ENCODE data around the gene PFN3. TPM values are rescaled to one million over a fixed set of nuclear protein-coding genes. Genes with fewer than 3 reads are reported as not detected.

The PFN3 gene
- total and polyA plus RNA-seq, 2 of the 13 experiments (the other 11 are each of a cell fraction or from before 2014, with no cell fraction given), result not detected

DNA sequence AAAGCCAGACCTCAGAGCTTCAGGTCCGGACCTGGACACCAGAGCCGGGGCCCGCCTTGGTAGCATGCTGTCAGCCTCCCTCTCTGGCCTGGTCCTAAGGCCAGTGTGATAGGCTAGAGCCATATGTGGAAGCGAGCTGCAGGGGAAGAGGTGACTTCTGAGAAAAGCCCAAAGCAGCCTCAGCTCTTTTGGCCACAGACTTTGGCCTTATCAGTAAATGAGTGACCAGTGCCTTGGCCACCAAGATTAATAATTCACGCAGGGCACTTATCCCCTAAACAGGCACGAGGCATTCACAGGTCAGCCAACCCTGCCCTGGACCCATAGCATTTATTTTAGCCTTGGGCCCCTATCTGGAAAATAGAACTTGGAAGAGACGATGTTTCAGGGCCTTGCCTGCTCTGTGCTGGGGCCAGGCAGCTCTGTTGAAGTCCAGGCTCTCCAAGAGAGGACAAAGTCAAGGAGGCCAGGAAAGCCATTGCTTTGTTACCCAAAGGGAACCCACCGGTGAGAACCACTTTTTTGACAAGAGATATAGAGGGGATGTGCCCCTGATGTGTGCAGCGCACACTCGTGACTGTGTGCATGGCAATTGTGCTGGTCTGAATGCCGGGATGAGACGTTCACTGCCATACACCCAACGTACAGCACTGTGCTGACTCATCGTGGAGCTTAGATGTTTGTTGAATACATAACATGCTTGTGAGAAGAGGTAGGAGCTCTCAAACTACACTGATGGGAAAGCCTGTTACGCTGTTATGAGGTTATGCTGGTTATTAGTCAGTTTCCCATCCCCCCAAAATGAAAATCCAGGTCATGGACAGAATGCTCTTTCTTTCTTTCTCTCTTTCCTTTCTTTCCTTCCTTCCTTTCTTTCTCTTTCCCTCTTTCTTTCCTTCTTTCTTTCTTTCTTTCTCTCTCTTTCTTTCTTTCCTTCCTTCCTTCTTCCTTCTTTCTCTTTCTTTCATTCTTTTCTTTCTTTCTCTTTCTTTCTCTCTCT lies 21.3 kb downstream of the PFN3 start (continued):
- no peak for TF ChIP-seq ARHGAP35 (CRISPR knock-in tag; IDR thresholded peaks at IDR 0.05; ENCODE audit: borderline replicate concordance)
- no peak; the same call in 1 of the 2 replicates for TF ChIP-seq RAD51 (IDR thresholded peaks at IDR 0.05; ENCODE audit: borderline replicate concordance)
- TF ChIP-seq NONO (IDR thresholded peaks at IDR 0.05), result no peak
- peak; percentile 83 for TF ChIP-seq NONO (CRISPR knock-in tag; conservative IDR thresholded peaks at IDR 0.05)
- TF ChIP-seq, protein P1, sequence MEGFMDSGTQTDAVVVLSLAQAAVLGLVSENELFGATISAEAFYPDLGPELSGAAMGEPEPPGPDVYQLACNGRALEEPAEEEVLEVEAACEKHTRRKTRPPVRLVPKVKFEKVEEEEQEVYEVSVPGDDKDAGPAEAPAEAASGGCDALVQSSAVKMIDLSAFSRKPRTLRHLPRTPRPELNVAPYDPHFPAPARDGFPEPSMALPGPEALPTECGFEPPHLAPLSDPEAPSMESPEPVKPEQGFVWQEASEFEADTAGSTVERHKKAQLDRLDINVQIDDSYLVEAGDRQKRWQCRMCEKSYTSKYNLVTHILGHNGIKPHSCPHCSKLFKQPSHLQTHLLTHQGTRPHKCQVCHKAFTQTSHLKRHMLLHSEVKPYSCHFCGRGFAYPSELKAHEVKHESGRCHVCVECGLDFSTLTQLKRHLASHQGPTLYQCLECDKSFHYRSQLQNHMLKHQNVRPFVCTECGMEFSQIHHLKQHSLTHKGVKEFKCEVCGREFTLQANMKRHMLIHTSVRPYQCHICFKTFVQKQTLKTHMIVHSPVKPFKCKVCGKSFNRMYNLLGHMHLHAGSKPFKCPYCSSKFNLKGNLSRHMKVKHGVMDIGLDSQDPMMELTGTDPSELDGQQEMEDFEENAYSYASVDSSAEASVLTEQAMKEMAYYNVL (CRISPR knock-in tag; IDR thresholded peaks at IDR 0.05; ENCODE audit: borderline replicate concordance), result peak; percentile 74; the same call in 1 of the 2 replicates
- peak; percentile 69 for TF ChIP-seq TBX2 (CRISPR knock-in tag; IDR thresholded peaks at IDR 0.05; ENCODE audit: borderline replicate concordance)
- TF ChIP-seq ZNF350 (CRISPR knock-in tag; IDR thresholded peaks at IDR 0.05; ENCODE audit: borderline replicate concordance, low read depth), result peak; percentile 85
- TF ChIP-seq GABPA (IDR thresholded peaks at IDR 0.05; ENCODE audit: low read depth, low read length), result no peak
- peak; percentile 58 for TF ChIP-seq GABPA (CRISPR knock-in tag; IDR thresholded peaks at IDR 0.05; ENCODE audit: low read depth)
- peak; percentile 83 for TF ChIP-seq SSRP1 (CRISPR knock-in tag; IDR thresholded peaks at IDR 0.05)
- TF ChIP-seq, protein P2, sequence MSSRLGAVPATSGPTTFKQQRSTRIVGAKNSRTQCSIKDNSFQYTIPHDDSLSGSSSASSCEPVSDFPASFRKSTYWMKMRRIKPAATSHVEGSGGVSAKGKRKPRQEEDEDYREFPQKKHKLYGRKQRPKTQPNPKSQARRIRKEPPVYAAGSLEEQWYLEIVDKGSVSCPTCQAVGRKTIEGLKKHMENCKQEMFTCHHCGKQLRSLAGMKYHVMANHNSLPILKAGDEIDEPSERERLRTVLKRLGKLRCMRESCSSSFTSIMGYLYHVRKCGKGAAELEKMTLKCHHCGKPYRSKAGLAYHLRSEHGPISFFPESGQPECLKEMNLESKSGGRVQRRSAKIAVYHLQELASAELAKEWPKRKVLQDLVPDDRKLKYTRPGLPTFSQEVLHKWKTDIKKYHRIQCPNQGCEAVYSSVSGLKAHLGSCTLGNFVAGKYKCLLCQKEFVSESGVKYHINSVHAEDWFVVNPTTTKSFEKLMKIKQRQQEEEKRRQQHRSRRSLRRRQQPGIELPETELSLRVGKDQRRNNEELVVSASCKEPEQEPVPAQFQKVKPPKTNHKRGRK (CRISPR knock-in tag; IDR thresholded peaks at IDR 0.05), result peak; percentile 98
- TF ChIP-seq FOXM1 (CRISPR knock-in tag; IDR thresholded peaks at IDR 0.05), result 0 out of 2 replicates have a peak, but pooled peaks have one; percentile 3
- TF ChIP-seq, protein P3, sequence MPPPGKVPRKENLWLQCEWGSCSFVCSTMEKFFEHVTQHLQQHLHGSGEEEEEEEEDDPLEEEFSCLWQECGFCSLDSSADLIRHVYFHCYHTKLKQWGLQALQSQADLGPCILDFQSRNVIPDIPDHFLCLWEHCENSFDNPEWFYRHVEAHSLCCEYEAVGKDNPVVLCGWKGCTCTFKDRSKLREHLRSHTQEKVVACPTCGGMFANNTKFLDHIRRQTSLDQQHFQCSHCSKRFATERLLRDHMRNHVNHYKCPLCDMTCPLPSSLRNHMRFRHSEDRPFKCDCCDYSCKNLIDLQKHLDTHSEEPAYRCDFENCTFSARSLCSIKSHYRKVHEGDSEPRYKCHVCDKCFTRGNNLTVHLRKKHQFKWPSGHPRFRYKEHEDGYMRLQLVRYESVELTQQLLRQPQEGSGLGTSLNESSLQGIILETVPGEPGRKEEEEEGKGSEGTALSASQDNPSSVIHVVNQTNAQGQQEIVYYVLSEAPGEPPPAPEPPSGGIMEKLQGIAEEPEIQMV (CRISPR knock-in tag; IDR thresholded peaks at IDR 0.05; ENCODE audit: low read depth), result no peak; the same call in 1 of the 2 replicates
- TF ChIP-seq, protein P4, sequence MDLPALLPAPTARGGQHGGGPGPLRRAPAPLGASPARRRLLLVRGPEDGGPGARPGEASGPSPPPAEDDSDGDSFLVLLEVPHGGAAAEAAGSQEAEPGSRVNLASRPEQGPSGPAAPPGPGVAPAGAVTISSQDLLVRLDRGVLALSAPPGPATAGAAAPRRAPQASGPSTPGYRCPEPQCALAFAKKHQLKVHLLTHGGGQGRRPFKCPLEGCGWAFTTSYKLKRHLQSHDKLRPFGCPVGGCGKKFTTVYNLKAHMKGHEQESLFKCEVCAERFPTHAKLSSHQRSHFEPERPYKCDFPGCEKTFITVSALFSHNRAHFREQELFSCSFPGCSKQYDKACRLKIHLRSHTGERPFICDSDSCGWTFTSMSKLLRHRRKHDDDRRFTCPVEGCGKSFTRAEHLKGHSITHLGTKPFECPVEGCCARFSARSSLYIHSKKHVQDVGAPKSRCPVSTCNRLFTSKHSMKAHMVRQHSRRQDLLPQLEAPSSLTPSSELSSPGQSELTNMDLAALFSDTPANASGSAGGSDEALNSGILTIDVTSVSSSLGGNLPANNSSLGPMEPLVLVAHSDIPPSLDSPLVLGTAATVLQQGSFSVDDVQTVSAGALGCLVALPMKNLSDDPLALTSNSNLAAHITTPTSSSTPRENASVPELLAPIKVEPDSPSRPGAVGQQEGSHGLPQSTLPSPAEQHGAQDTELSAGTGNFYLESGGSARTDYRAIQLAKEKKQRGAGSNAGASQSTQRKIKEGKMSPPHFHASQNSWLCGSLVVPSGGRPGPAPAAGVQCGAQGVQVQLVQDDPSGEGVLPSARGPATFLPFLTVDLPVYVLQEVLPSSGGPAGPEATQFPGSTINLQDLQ (CRISPR knock-in tag; IDR thresholded peaks at IDR 0.05), result no peak
- TF ChIP-seq ZKSCAN5 (CRISPR knock-in tag; IDR thresholded peaks at IDR 0.05), result peak; percentile 81; the same call in 1 of the 2 replicates
- TF ChIP-seq ZNF101 (CRISPR knock-in tag; IDR thresholded peaks at IDR 0.05; ENCODE audit: borderline replicate concordance, low read depth), result no peak
- TF ChIP-seq ZNF883 (CRISPR knock-in tag; IDR thresholded peaks at IDR 0.05; ENCODE audit: not compliant biosample characterization), result peak; percentile 17
- 0 out of 2 replicates have a peak, but pooled peaks have one; percentile 60 for TF ChIP-seq ARNT (IDR thresholded peaks at IDR 0.05)
- peak; percentile 79 for TF ChIP-seq SP4 (CRISPR knock-in tag; IDR thresholded peaks at IDR 0.05)

Measured in HepG2 (cell line).